HepG2 (cell line): ENCODE data around the gene DAZAP1. TPM values are rescaled to one million over a fixed set of nuclear protein-coding genes. Genes with fewer than 3 reads are reported as not detected.

ENCODE experiments used
- AKNA ChIP-seq: sonication (generic); formaldehyde crosslinking; IDR thresholded peaks from 2 replicates; pipeline ENCODE4 v1.4.0; 2020; ENCODE audit warnings: missing genetic modification reagents, borderline replicate concordance
- ARID5B ChIP-seq: IDR thresholded peaks from 2 replicates; pipeline ENCODE4 v1.4.0; 2020; ENCODE audit warnings: mild to moderate bottlenecking, missing genetic modification reagents
- CHD2 ChIP-seq: IDR thresholded peaks from 2 replicates; pipeline ENCODE4 v1.6.1; 2011; ENCODE audit warnings: low read depth, low read length, improper control_type of control experiment
- ELF1 ChIP-seq: sonication (generic); formaldehyde crosslinking; IDR thresholded peaks from 2 replicates; pipeline ENCODE4 v1.4.0; 2020; ENCODE audit warnings: missing genetic modification reagents
- EZH2 ChIP-seq: conservative IDR thresholded peaks from 2 replicates; pipeline ENCODE4 v1.6.1; 2012; ENCODE audit warnings: mild to moderate bottlenecking, low read depth, low read length, moderate library complexity
- HNRNPK ChIP-seq: fragments of 200-400 bp; formaldehyde crosslinking; IDR thresholded peaks from 2 replicates; pipeline ENCODE4 v1.6.1; 2018; ENCODE audit warnings: low read length, low read depth, moderate library complexity, mild to moderate bottlenecking; ENCODE audit not compliant: poor library complexity, severe bottlenecking
- HOMEZ ChIP-seq: IDR thresholded peaks from 2 replicates; pipeline ENCODE4 v1.6.1; 2016; ENCODE audit warnings: low read depth
- HOXA5 ChIP-seq: sonication (generic); formaldehyde crosslinking; IDR thresholded peaks from 2 replicates; pipeline ENCODE4 v1.4.0; 2020; ENCODE audit warnings: missing genetic modification reagents
- PTBP1 ChIP-seq: fragments of 200-400 bp; formaldehyde crosslinking; IDR thresholded peaks from 2 replicates; pipeline ENCODE4 v1.6.1; 2018; ENCODE audit warnings: low read length, low read depth; ENCODE audit not compliant: poor library complexity, severe bottlenecking
- SPEN ChIP-seq: sonication (generic); formaldehyde crosslinking; IDR thresholded peaks from 2 replicates; pipeline ENCODE4 v1.5.1; 2020; ENCODE audit warnings: low read depth, mild to moderate bottlenecking, missing genetic modification reagents
- TFDP2 ChIP-seq: sonication (generic); formaldehyde crosslinking; IDR thresholded peaks from 2 replicates; pipeline ENCODE4 v1.4.0; 2020; ENCODE audit warnings: missing genetic modification reagents
- YEATS4 ChIP-seq: sonication (generic); formaldehyde crosslinking; IDR thresholded peaks from 2 replicates; pipeline ENCODE4 v1.4.0; 2020; ENCODE audit warnings: missing genetic modification reagents, borderline replicate concordance
- ZKSCAN5 ChIP-seq: sonication (generic); formaldehyde crosslinking; IDR thresholded peaks from 2 replicates; pipeline ENCODE4 v1.5.1; 2020; ENCODE audit warnings: mild to moderate bottlenecking, missing genetic modification reagents
- ZNF3 ChIP-seq: IDR thresholded peaks from 2 replicates; pipeline ENCODE4 v1.7.0; 2017; ENCODE audit warnings: inconsistent platforms
- ZNF543 ChIP-seq: sonication (generic); formaldehyde crosslinking; IDR thresholded peaks from 2 replicates; pipeline ENCODE4 v1.4.0; 2020; ENCODE audit warnings: mild to moderate bottlenecking, missing genetic modification reagents
- ZNF652 ChIP-seq: IDR thresholded peaks from 2 replicates; pipeline ENCODE4 v1.6.1; 2016; ENCODE audit warnings: low read depth, borderline replicate concordance
- ZNF878 ChIP-seq: sonication (generic); formaldehyde crosslinking; IDR thresholded peaks from 2 replicates; pipeline ENCODE4 v1.8.1; 2023; ENCODE audit warnings: mild to moderate bottlenecking, missing genetic modification reagents, moderate library complexity
- polyA plus RNA-seq, 8 experiments: library from polyadenylated mRNA; depleted of rRNA in 3 of 8; stranded (reverse) in 7 of 8; unstranded in 1 of 8; fragments of >200 nt; fragmentation: Illumina TruSeq in 4 of 8; extraction: Trizol in 4 of 8; gene quantifications; 2 replicates each; pipeline versions ENCODE4 v1.2.1 to v1.2.3, GENCODE V29; 2011 to 2016; ENCODE audit warnings: low read depth in 4 of 8, missing spikeins in 1 of 8, mixed read lengths in 1 of 8; ENCODE audit not compliant: insufficient read depth in 1 of 8
- total RNA-seq, 5 experiments: library from RNA; depleted of rRNA; stranded (reverse); fragments of >200 nt; fragmentation: Illumina TruSeq; extraction: Trizol; gene quantifications; 2 replicates each; pipeline ENCODE4 v1.2.3, GENCODE V29; 2016; ENCODE audit warnings: low read depth in 1 of 5

The DAZAP1 gene
- total and polyA plus RNA-seq, 2 of the 13 experiments (the other 11 are each of a cell fraction or from before 2014, with no cell fraction given): 63.3 to 79.2 TPM

- TF ChIP-seq ELF1 (0 out of 2 replicates have a peak, but pooled peaks have one; percentile 9), ZNF652 (CRISPR knock-in tag) (no peak), ZNF543 (no peak), ARID5B (CRISPR knock-in tag) (peak; percentile 20; the same call in 1 of the 2 replicates), ZNF3 (CRISPR knock-in tag) (no peak), YEATS4 (CRISPR knock-in tag) (peak; percentile 60; the same call in 1 of the 2 replicates), PTBP1 (peak; percentile 18), CHD2 (no peak), ZNF878 (CRISPR knock-in tag) (no peak), HOXA5 (CRISPR knock-in tag) (0 out of 2 replicates have a peak, but pooled peaks have one; percentile 25), HNRNPK (peak; percentile 37), HOMEZ (CRISPR knock-in tag) (no peak), TFDP2 (CRISPR knock-in tag) (peak; percentile 55), EZH2 (no peak), SPEN (CRISPR knock-in tag) (0 out of 2 replicates have a peak, but pooled peaks have one; percentile 46), ZKSCAN5 (CRISPR knock-in tag) (no peak), AKNA (CRISPR knock-in tag) (no peak)
These were observed 1.2 kb downstream of the DAZAP1 start (continued) for GRCh38 chr19:1408300-1409203.
